GM18870 (cell line): ENCODE results near the gene SCNN1B.
"Not testable (repeated sequence)": the region's sequence is repeated elsewhere in the genome, so short reads cannot be mapped to it uniquely, and the experiment has no call there.

Experiments
- ATAC-seq: cut with Tn5 transposase; IDR thresholded peaks from one replicate; pipeline ENCODE4 v1.9.1; 2021; ENCODE audit warnings: moderate library complexity; ENCODE audit not compliant: unreplicated experiment

SCNN1B gene

GRCh38 chr16:23302045-23302956 is at the start of gene SCNN1B:
Gene SCNN1B (plus strand): TSS chr16:23302302. CDS start chr16:23348600, 46,298 bp downstream.
- no peak for ATAC-seq

GRCh38 chr16:23252310-23252709 is 49.8 kb upstream of the SCNN1B start:
- no peak for ATAC-seq

- not testable (repeated sequence) for ATAC-seq
Observed at GRCh38 chr16:23253650-23254049, 48.5 kb upstream of the SCNN1B start.

- no peak for ATAC-seq
Observed at GRCh38 chr16:23254338-23254737, 47.8 kb upstream of the SCNN1B start.

- ATAC-seq = no peak
Observed at GRCh38 chr16:23255000-23255399, 47.1 kb upstream of the SCNN1B start.

- ATAC-seq = no peak
Observed at GRCh38 chr16:23256440-23256839, 45.7 kb upstream of the SCNN1B start.

- no peak for ATAC-seq
Observed at GRCh38 chr16:23257682-23258081, 44.4 kb upstream of the SCNN1B start.

- ATAC-seq = no peak
Observed at GRCh38 chr16:23258919-23259237, 43.2 kb upstream of the SCNN1B start.

- ATAC-seq = no peak
Observed at GRCh38 chr16:23267647-23268046, 34.5 kb upstream of the SCNN1B start.

GRCh38 chr16:23268561-23268960 is 33.5 kb upstream of the SCNN1B start:
- no peak for ATAC-seq

- ATAC-seq = no peak
Observed at GRCh38 chr16:23269248-23269953, 32.7 kb upstream of the SCNN1B start.

- ATAC-seq = no peak
Observed at GRCh38 chr16:23270654-23271053, 31.4 kb upstream of the SCNN1B start.

GRCh38 chr16:23274968-23275367 is 27.1 kb upstream of the SCNN1B start:
- ATAC-seq = no peak

GRCh38 chr16:23276821-23277220 is 25.3 kb upstream of the SCNN1B start:
- no peak for ATAC-seq

GRCh38 chr16:23278031-23278430 is 24.1 kb upstream of the SCNN1B start:
- ATAC-seq = no peak

- ATAC-seq = no peak
Observed at GRCh38 chr16:23279721-23280153, 22.4 kb upstream of the SCNN1B start.

- ATAC-seq = no peak
Observed at GRCh38 chr16:23280483-23280967, 21.6 kb upstream of the SCNN1B start.

GRCh38 chr16:23282568-23282967 is 19.5 kb upstream of the SCNN1B start:
- ATAC-seq = no peak

GRCh38 chr16:23283571-23283970 is 18.5 kb upstream of the SCNN1B start:
- ATAC-seq = no peak

- no peak for ATAC-seq
Observed at GRCh38 chr16:23284584-23284983, 17.5 kb upstream of the SCNN1B start.

- ATAC-seq = no peak
Observed at GRCh38 chr16:23286131-23286532, 16.0 kb upstream of the SCNN1B start.

- no peak for ATAC-seq
Observed at GRCh38 chr16:23288209-23288608, 13.9 kb upstream of the SCNN1B start.
